NT2/D1 (cell line): ENCODE measurements around the gene PCNX1.

ENCODE experiments used
- DNase-seq: peaks from one replicate; pipeline ENCODE4 v3.0.0-alpha.2; 2011; ENCODE audit warnings: low read depth, low spot score
- H3K27me3 ChIP-seq: 2 replicates; pipeline ENCODE4 v1.6.0; 2011; ENCODE audit warnings: mild to moderate bottlenecking; ENCODE audit not compliant: insufficient read length, insufficient read depth
- H3K36me3 ChIP-seq: 2 replicates; pipeline ENCODE4 v1.6.1; 2011; ENCODE audit warnings: mild to moderate bottlenecking, low read length, mixed read lengths; ENCODE audit not compliant: insufficient read depth, insufficient read length
- H3K4me1 ChIP-seq: 2 replicates; pipeline ENCODE4 v1.5.1; 2011; ENCODE audit not compliant: insufficient read depth, insufficient read length
- H3K4me3 ChIP-seq: 2 replicates; pipeline ENCODE4 v1.5.1; 2011; ENCODE audit warnings: low read depth; ENCODE audit not compliant: insufficient read length
- H3K9ac ChIP-seq: 2 replicates; pipeline ENCODE4 v1.6.0; 2011; ENCODE audit warnings: low read depth; ENCODE audit not compliant: insufficient read length
- H3K9me3 ChIP-seq: 2 replicates; pipeline ENCODE4 v1.5.1; 2011; ENCODE audit warnings: mild to moderate bottlenecking, low read length; ENCODE audit not compliant: insufficient read depth
- SUZ12 ChIP-seq: IDR thresholded peaks from 2 replicates; pipeline ENCODE4 v1.6.1; 2011; ENCODE audit not compliant: insufficient read length, insufficient read depth; ENCODE audit errors: extremely low read depth
- YY1 ChIP-seq: IDR thresholded peaks from 2 replicates; pipeline ENCODE4 v1.6.1; 2011; ENCODE audit not compliant: insufficient read length, insufficient read depth
- ZNF274 ChIP-seq: IDR thresholded peaks from 2 replicates; pipeline ENCODE4 v1.6.1; 2011; ENCODE audit warnings: mild to moderate bottlenecking, low read depth, low read length

Gene PCNX1

DNA sequence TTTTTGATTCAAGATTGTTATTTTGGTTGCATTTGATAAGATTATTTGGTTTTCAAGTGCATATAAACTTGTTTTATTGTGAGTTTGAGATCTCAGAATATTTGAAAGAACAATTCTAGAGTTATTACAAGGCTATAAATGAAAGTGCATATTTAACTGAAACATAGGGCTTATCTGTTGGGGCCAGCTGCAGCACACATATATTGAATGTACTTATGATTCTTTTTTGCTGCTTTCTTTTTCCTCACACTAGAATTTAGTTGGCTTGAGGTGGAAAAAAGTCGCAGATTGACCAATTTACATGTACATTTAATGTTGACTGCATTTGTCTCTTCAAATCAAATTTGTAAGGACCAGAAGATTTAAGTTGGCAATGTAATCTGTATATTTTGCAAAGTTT lies 88.0 kb downstream of the PCNX1 start:
- Histone ChIP-seq H3K9me3 (no peaks in the 10 kb centered on the region), H3K4me1 (no peaks in the 10 kb centered on the region), H3K4me3 (no peak overlapping the region), H3K9ac (no peak overlapping the region), H3K27me3 (no peaks in the 10 kb centered on the region), H3K36me3 (peaks cover 7% of the 10 kb centered on the region)
- no peak for DNase-seq
- TF ChIP-seq YY1 (no peak), SUZ12 (no peak), ZNF274 (no peak)

DNA sequence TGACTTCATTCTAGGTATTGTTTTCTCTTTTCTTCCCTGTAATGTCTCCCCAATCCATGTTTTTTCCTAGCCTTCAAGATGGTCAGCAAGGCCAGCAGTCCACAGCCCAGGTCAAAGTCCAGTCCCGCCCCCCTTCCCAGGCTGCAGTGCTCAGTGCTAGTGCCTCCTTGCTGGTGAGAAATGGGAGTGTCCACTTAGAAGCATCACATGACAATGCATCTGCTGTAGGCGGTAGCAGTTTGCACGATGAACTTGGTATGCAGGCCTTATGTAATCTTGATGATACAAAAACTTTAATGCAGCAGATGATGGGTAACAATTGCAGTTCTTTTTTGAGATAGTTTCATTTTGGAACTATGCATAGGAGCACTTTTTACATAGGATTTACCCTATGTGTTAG lies 88.4 kb downstream of the PCNX1 start:
- DNase-seq, result no peak
- no peak overlapping the region for H3K9ac ChIP-seq
- no peak for TF ChIP-seq YY1
- no peak for TF ChIP-seq SUZ12
- TF ChIP-seq ZNF274, result no peak
- no peak overlapping the region for H3K4me3 ChIP-seq
- no peaks in the 10 kb centered on the region for H3K27me3 ChIP-seq
- no peaks in the 10 kb centered on the region for H3K9me3 ChIP-seq
- H3K4me1 ChIP-seq, result no peaks in the 10 kb centered on the region
- peaks cover 7% of the 10 kb centered on the region for H3K36me3 ChIP-seq

DNA sequence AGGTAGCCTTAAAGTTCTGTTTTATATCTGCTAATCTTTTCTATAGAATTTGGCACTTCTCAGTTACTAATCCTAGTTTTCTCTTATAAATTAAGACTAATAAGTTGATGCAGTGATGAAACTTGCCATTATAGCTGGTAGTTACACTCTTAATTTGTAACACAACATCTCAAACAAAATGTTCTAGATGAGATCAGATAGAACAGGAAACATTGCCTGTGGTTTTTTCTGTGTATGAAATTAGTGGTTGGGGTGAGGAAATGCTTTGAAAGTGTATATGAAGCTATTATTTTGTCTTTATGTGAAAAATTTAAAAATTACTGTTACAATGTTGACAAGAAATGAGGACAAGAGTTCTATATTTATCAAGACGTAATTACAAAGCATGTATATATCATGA lies 91.9 kb downstream of the PCNX1 start:
- DNase-seq, result no peak
- no peak for TF ChIP-seq SUZ12
- TF ChIP-seq ZNF274, result no peak
- TF ChIP-seq YY1, result no peak
- Histone ChIP-seq H3K4me3 (no peak overlapping the region), H3K9me3 (no peaks in the 10 kb centered on the region), H3K27me3 (no peaks in the 10 kb centered on the region), H3K36me3 (peaks cover 10% of the 10 kb centered on the region), H3K9ac (no peak overlapping the region), H3K4me1 (no peaks in the 10 kb centered on the region)

DNA sequence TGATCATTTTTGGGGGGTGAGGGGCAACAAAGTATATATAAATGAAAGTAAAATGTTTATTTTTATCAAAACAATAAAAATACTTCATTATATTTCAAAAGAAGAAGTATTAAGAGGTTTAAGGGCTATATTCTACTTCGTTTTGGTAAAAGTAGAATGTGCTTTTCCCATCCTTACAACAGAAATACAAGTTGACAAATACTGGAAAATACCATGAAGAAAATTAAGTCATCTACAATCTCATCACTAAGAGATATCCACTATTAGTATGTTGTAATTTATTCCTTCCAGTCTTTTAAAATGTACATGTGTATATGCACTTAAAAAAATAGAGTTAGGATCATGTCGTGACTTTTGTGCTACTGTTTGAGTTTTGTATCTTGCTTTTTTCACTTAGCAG lies 92.8 kb downstream of the PCNX1 start:
- no peak overlapping the region for H3K4me3 ChIP-seq
- no peaks in the 10 kb centered on the region for H3K9me3 ChIP-seq
- no peak for TF ChIP-seq YY1
- TF ChIP-seq ZNF274, result no peak
- TF ChIP-seq SUZ12, result no peak
- no peak overlapping the region for H3K9ac ChIP-seq
- no peak for DNase-seq
- no peaks in the 10 kb centered on the region for H3K4me1 ChIP-seq
- peaks cover 17% of the 10 kb centered on the region for H3K36me3 ChIP-seq
- no peaks in the 10 kb centered on the region for H3K27me3 ChIP-seq

DNA sequence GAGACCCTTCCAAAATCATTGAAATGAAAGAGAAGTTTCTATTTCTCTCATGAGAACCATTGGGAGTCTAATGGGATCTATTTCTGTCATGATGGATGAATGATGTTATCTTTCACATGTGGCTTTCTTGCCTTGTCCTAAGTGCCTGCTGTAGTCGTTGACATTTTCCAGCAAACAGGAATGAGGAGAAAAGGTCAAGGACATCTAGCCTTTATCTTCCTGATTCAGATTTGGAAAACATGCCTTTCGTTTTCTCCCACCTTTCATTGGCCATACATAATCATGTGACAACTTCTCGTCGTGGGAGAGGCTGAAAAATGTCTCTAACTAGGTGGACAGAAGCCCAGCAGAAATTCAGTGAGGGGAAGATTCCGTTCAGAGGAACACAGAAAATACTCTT lies 94.5 kb downstream of the PCNX1 start:
- Histone ChIP-seq H3K9me3 (no peaks in the 10 kb centered on the region), H3K4me3 (no peak overlapping the region), H3K9ac (no peak overlapping the region), H3K27me3 (no peaks in the 10 kb centered on the region), H3K36me3 (peaks cover 11% of the 10 kb centered on the region), H3K4me1 (no peaks in the 10 kb centered on the region)
- DNase-seq, result no peak
- no peak for TF ChIP-seq SUZ12
- TF ChIP-seq ZNF274, result no peak
- no peak for TF ChIP-seq YY1

DNA sequence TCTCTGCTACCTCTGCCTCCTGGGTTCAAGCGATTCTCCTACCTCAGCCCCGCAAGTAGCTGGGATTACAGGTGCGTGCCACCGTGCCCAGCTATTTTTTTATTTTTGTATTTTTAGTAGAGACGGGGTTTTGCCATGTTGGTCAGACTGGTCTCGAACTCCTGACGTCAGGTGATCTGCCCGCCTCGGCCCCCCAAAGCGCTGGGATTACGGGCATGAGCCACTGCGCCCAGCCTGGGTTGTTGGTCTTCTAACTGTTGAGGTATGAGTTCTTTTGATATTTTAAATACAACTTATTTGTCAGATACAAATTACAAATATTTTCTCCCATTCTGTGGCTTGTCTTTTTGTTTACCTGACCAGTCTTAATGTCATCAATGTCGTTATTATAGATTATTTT lies 95.9 kb downstream of the PCNX1 start:
- DNase-seq, result no peak

DNA sequence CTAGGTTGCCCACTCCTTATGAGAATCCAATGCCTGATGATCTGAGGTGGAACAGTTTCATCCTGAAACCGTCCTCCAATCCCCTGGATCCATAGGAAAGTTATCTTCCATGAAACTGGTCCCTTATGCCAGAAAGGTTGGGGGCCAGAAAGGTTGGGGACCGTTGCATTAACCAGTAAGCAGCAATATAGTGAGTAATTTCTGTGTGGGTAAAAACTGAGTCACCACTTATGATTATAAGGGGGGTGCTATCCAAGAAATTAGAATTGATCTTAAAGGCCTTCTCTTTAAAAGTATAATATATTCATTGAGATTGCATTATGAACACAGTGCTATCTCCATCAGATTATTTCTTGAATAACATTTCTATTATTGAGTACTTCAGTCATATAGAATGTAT lies 97.2 kb downstream of the PCNX1 start:
- Histone ChIP-seq H3K36me3 (peaks cover 11% of the 10 kb centered on the region), H3K9me3 (no peaks in the 10 kb centered on the region), H3K27me3 (no peaks in the 10 kb centered on the region), H3K4me3 (no peak overlapping the region), H3K9ac (no peak overlapping the region), H3K4me1 (no peaks in the 10 kb centered on the region)
- no peak for DNase-seq
- TF ChIP-seq ZNF274 (no peak), SUZ12 (no peak), YY1 (no peak)

More for the DNA sequence above, 95.9 kb downstream of the PCNX1 start:
- Histone ChIP-seq H3K4me1 (no peaks in the 10 kb centered on the region), H3K27me3 (no peaks in the 10 kb centered on the region), H3K9ac (no peak overlapping the region), H3K4me3 (no peak overlapping the region), H3K9me3 (no peaks in the 10 kb centered on the region), H3K36me3 (peaks cover 11% of the 10 kb centered on the region)
- no peak for TF ChIP-seq ZNF274
- no peak for TF ChIP-seq YY1
- no peak for TF ChIP-seq SUZ12

DNA sequence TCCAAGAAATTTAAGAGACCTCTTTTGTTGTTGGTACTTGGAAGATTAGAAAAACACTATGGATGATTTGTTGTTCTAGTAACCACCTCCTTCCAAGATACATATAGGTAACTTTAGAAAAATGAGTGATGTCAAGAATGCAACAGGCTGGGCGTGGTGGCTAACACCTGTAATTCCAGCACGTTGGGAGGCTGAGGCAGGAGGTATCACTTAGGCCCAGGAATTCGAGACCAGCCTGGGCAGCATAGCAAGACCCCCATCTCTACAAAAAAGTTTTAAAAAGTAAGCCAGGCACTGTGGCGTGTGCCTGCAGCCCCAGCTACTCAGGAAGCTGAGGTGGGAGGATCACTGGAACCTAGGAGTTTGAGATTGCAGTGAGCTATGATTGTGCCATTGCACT lies 97.8 kb downstream of the PCNX1 start:
- TF ChIP-seq YY1 (no peak), SUZ12 (no peak), ZNF274 (no peak)
- no peaks in the 10 kb centered on the region for H3K27me3 ChIP-seq
- H3K4me1 ChIP-seq, result no peaks in the 10 kb centered on the region
- H3K36me3 ChIP-seq, result peaks cover 11% of the 10 kb centered on the region
- no peak overlapping the region for H3K9ac ChIP-seq
- no peak overlapping the region for H3K4me3 ChIP-seq
- DNase-seq, result no peak
- no peaks in the 10 kb centered on the region for H3K9me3 ChIP-seq
